ENCODE measurements around the gene UTP18. TPM values are rescaled to one million over a fixed set of nuclear protein-coding genes. Genes with fewer than 3 reads are reported as not detected.

Gene UTP18
- total RNA-seq, 4 donors from 2014 or later = 12.8 to 44.9 (median 25.7) TPM

GRCh38 chr17:51335006-51335590 lies 74.8 kb downstream of the UTP18 start:
- H3K27me3 ChIP-seq = no peaks in the 10 kb centered on the region
- TF ChIP-seq POLR2A (IDR thresholded peaks at IDR 0.05) (no peak), CTCF (IDR thresholded peaks at IDR 0.05) (no peak)
- no peaks in the 10 kb centered on the region for H3K36me3 ChIP-seq
- no peak overlapping the region for H3K4me3 ChIP-seq
- DNase-seq = no peak
- no peaks in the 10 kb centered on the region for H3K4me1 ChIP-seq
- intact Hi-C loops (cut with DNase I; ENCODE audit: low total_unique reads) = no loop called here
- H3K9me3 ChIP-seq = no peaks in the 10 kb centered on the region
- no peak overlapping the region for H3K27ac ChIP-seq

DNA sequence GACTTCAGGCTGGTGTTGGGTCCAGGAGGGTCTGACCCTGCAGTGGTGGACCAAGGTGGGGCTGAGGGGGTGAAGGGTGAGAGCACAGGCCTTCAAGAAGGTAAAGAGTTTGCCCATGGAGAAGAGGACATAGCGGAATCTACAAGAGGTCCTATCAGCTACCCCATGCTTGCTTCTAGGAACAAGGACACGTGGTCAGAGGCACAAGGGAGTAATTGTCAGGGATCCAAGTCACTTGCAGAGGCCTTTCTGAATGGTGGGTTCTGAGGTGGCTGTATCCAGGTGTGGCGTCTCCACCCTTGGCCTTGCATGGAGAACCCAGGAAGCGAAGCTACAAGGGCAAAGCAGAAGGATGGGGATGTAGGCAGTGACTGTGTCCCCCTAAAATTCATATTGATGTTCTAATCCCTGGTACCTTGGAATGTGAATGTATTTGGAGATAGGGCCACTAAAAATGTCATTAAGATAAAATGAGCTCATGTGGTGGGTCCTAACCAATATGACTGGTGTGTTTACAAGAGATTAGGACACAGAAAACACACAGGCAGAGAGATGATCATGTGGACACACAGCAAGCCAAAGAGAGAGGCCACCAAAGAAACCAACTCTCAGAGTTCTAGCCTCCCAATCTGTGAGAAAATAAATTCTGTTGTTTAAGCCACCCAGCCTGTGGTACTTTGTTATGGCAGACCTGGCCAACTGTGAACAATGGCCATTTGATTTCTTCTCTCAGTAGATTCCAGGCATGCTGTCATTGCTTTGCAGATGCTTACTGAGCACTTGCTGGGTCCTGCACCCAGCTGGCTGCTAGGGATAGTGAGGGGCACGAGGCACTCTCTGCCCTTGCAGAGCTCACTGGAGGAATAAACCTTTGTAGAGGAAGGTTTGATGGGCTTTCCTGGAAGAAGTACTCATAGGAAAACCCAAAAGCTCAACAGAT lies 75.8 kb downstream of the UTP18 start:
- Histone ChIP-seq H3K36me3 (no peaks in the 10 kb centered on the region), H3K4me1 (no peaks in the 10 kb centered on the region), H3K4me3 (no peak overlapping the region), H3K9me3 (no peaks in the 10 kb centered on the region), H3K27me3 (no peaks in the 10 kb centered on the region), H3K27ac (no peak overlapping the region)
- TF ChIP-seq POLR2A (IDR thresholded peaks at IDR 0.05) (no peak), CTCF (IDR thresholded peaks at IDR 0.05) (no peak)
- DNase-seq = no peak
- intact Hi-C loops (cut with DNase I; ENCODE audit: low total_unique reads) = no loop called here

GRCh38 chr17:51341457-51341856 lies 81.1 kb downstream of the UTP18 start:
- intact Hi-C loops (cut with DNase I; ENCODE audit: low total_unique reads) = no loop called here

DNA sequence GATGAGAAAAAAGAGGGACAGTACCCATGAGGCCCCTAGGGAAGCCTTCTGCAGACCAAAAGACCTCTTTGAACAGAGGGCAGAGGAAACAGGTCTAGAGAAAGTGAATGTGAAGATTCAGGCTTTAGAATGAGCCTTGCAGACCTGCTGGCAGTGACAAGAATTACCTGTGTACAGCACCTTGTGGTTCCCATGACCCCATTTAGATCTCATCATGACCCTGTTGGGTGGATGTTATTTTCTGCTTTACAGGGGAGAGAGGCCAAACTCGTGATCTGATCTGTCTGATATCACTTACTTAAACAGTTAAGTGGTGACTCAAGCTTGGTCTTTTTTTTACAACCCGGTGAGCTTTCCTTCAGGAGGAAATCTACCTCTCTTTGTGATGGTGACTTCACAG lies 81.9 kb downstream of the UTP18 start:
- H3K4me1 ChIP-seq = no peaks in the 10 kb centered on the region
- no peak overlapping the region for H3K4me3 ChIP-seq
- no peak overlapping the region for H3K27ac ChIP-seq
- H3K27me3 ChIP-seq = no peaks in the 10 kb centered on the region
- DNase-seq = no peak
- H3K36me3 ChIP-seq = no peaks in the 10 kb centered on the region
- no peaks in the 10 kb centered on the region for H3K9me3 ChIP-seq
- intact Hi-C loops (cut with DNase I; ENCODE audit: low total_unique reads) = no loop called here
- no peak for TF ChIP-seq CTCF (IDR thresholded peaks at IDR 0.05)
- no peak for TF ChIP-seq POLR2A (IDR thresholded peaks at IDR 0.05)

More at GRCh38 chr17:51341457-51341856, 81.1 kb downstream of the UTP18 start:
- no peaks in the 10 kb centered on the region for H3K4me1 ChIP-seq
- H3K36me3 ChIP-seq = no peaks in the 10 kb centered on the region
- H3K4me3 ChIP-seq = no peak overlapping the region
- no peaks in the 10 kb centered on the region for H3K27me3 ChIP-seq
- H3K9me3 ChIP-seq = no peaks in the 10 kb centered on the region
- DNase-seq = no peak
- TF ChIP-seq POLR2A (IDR thresholded peaks at IDR 0.05) (no peak), CTCF (IDR thresholded peaks at IDR 0.05) (no peak)
- no peak overlapping the region for H3K27ac ChIP-seq

- no peak overlapping the region for H3K27ac ChIP-seq
- intact Hi-C loops (cut with DNase I; ENCODE audit: low total_unique reads) = no loop called here
- H3K9me3 ChIP-seq = no peaks in the 10 kb centered on the region
- H3K36me3 ChIP-seq = no peaks in the 10 kb centered on the region
- H3K27me3 ChIP-seq = no peaks in the 10 kb centered on the region
- H3K4me1 ChIP-seq = no peaks in the 10 kb centered on the region
- TF ChIP-seq CTCF (IDR thresholded peaks at IDR 0.05) (no peak), POLR2A (IDR thresholded peaks at IDR 0.05) (no peak)
- DNase-seq = no peak
- no peak overlapping the region for H3K4me3 ChIP-seq
These were observed 84.2 kb downstream of the UTP18 start for GRCh38 chr17:51344532-51344931.

Data from uterus (tissue), 4 donors.